Activated T-helper 2 cell treated with anti-CD3 and anti-CD28 coated beads, Interferon-gamma antibody, Interleukin-2, Interleukin-4, amounts not matched to agents 10 μg/mL and 5 μg/mL and 100 μg/mL, durations not matched to agents 14 hours and 24 hours and 36 hours (primary cell): ENCODE measurements around the gene RIN1. TPM values are rescaled to one million over a fixed set of nuclear protein-coding genes. Genes with fewer than 3 reads are reported as not detected.

Experiments
- total RNA-seq: library from RNA; stranded (reverse); gene quantifications from 2 replicates; pipeline ENCODE4 v1.2.3, GENCODE V29; 2022

The RIN1 gene
- total RNA-seq, 1 donor from 2014 or later: 1.5 TPM

Other genes with a start within 250 kb of the RIN1 start
- gene KLC2, start 78.7 kb downstream of the RIN1 start, total RNA-seq: 48.3 and 51.9 TPM in 2 replicates
- gene RAB1B, start 67.8 kb downstream of the RIN1 start, total RNA-seq: 134 and 139 TPM in 2 replicates
- gene CNIH2, start 58.3 kb downstream of the RIN1 start, total RNA-seq: 0.91 and 1.5 TPM in 2 replicates
- gene YIF1A, start 47.3 kb downstream of the RIN1 start, total RNA-seq: 78.9 and 85.2 TPM in 2 replicates
- not detected in 2 replicates for gene TMEM151A, start 44.5 kb downstream of the RIN1 start, total RNA-seq
- not detected in 2 replicates for gene CD248, start 19.4 kb downstream of the RIN1 start, total RNA-seq
- 45.1 and 46.0 TPM in 2 replicates for gene BRMS1, start 8.7 kb upstream of the RIN1 start, total RNA-seq
- 10.5 and 11.0 TPM in 2 replicates for gene B4GAT1, start 11.2 kb upstream of the RIN1 start, total RNA-seq
- 18.7 and 19.1 TPM in 2 replicates for gene SLC29A2, start 35.3 kb upstream of the RIN1 start, total RNA-seq
- gene NPAS4, start 84.6 kb upstream of the RIN1 start, total RNA-seq: 0.09 and 0.16 TPM in 2 replicates
- gene MRPL11, start 102.4 kb upstream of the RIN1 start, total RNA-seq: 92.9 and 96.1 TPM in 2 replicates
- 14.6 and 15.7 TPM in 2 replicates for gene PELI3, start 130.5 kb upstream of the RIN1 start, total RNA-seq
- gene DPP3, start 144.0 kb upstream of the RIN1 start, total RNA-seq: 109 and 119 TPM in 2 replicates
- gene BBS1, start 174.2 kb upstream of the RIN1 start, total RNA-seq: 12.6 and 14.9 TPM in 2 replicates
- gene ZDHHC24, start 209.6 kb upstream of the RIN1 start, total RNA-seq: 14.0 and 14.4 TPM in 2 replicates
- gene ACTN3, start 210.5 kb upstream of the RIN1 start, total RNA-seq: 0.07 and 0.14 TPM in 2 replicates
- gene CTSF, start 232.2 kb upstream of the RIN1 start, total RNA-seq: 0.73 and 0.85 TPM in 2 replicates